ENCODE results near the gene ERC2. TPM values are rescaled to one million over a fixed set of nuclear protein-coding genes. Genes with fewer than 3 reads are reported as not detected.

Gene ERC2
- total RNA-seq, 2 experiments from 2014 or later = not detected

GRCh38 chr3:55701997-55702396 lies 766.3 kb downstream of the ERC2 start:
- DNase-seq = no peak
- CTCF ChIA-PET = no interaction called here
- Mint-ChIP-seq H3K4me3 (no peak overlapping the region), H3K4me1 (ENCODE audit: low read depth) (no peaks in the 10 kb centered on the region), H3K27ac (no peak overlapping the region), H3K36me3 (no peaks in the 10 kb centered on the region), H3K9me3 (no peaks in the 10 kb centered on the region), H3K27me3 (no peaks in the 10 kb centered on the region)
- POLR2A ChIA-PET = no interaction called here
- intact Hi-C loops (cut with micrococcal nuclease) = no loop called here

GRCh38 chr3:55698831-55699230 lies 769.4 kb downstream of the ERC2 start:
- ChIA-PET POLR2A (no interaction called here), CTCF (no interaction called here)
- H3K36me3 Mint-ChIP-seq = no peaks in the 10 kb centered on the region
- no peak for DNase-seq
- no peak overlapping the region for H3K4me3 Mint-ChIP-seq
- no peaks in the 10 kb centered on the region for H3K27me3 Mint-ChIP-seq
- no peaks in the 10 kb centered on the region for H3K4me1 Mint-ChIP-seq (ENCODE audit: low read depth)
- no peaks in the 10 kb centered on the region for H3K9me3 Mint-ChIP-seq
- intact Hi-C loops (cut with micrococcal nuclease) = no loop called here
- H3K27ac Mint-ChIP-seq = no peak overlapping the region

DNA sequence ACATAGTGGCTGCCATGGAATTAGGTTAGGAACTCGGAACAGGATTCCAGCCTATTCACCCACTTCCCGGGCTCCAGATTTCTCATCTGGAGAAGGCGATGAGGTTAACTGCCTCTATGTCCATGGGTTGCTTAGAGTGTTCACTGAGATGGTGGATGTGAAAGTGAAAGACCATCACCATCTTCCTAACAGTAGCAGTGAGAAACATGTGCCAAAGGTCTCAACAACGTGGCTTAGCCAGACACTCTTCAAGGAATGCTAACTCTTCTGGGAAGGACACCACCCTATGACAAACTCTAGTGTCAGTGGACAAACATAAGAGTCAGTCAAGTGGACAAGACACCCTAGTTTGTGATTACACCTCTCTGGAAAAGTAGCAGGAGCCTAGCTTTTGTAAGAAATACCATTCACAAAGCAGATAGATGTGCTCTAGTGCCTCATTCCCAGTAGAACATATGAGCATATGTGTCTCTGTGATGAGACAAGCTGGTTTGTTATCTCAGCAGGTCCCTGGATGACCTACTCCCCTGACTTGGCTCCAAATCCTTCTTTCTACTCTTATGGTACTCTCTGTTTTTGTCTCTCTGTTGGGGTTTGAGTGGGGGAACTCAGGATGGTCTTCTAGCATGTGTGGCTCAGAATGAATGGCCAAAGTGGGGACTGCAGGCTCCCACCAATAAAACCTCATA lies 770.9 kb downstream of the ERC2 start:
- DNase-seq = no peak
- H3K4me1 Mint-ChIP-seq (ENCODE audit: low read depth) = no peaks in the 10 kb centered on the region
- ChIA-PET CTCF (no interaction called here), POLR2A (no interaction called here)
- H3K27me3 Mint-ChIP-seq = no peaks in the 10 kb centered on the region
- intact Hi-C loops (cut with micrococcal nuclease) = no loop called here
- H3K9me3 Mint-ChIP-seq = no peaks in the 10 kb centered on the region
- H3K27ac Mint-ChIP-seq = no peak overlapping the region
- H3K4me3 Mint-ChIP-seq = no peak overlapping the region
- H3K36me3 Mint-ChIP-seq = no peaks in the 10 kb centered on the region

DNA sequence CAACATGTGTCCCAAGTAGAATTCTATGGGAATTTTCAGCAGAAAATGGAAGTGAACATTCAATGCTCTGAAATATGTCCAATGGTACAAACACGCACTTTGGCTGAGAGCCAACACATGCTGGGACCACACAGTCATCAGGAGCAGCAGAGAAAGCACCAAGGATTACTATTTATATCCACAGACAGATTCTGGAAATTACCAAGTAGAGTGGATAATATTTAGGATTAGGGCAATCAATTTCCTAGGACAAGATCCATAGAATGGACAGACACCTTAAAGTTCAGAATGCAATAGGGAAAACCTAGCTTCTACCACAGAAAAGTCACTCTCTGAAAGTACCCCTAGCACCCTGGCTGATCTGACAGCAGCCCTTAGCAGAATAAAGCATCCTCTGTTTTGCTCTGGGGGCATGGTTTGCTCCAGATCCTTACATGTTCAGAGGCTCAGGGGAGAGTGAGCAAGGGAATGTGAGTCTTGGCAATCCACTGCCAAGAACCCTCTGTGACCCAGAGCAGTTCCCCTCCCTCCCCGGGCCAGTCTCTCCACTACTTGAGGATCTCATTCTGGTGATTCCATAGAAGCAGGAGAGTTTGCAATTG lies 775.2 kb downstream of the ERC2 start:
- no peak for DNase-seq
- ChIA-PET CTCF (no interaction called here), POLR2A (no interaction called here)
- H3K9me3 Mint-ChIP-seq = no peaks in the 10 kb centered on the region
- peaks cover 2% of the 10 kb centered on the region for H3K27me3 Mint-ChIP-seq
- H3K36me3 Mint-ChIP-seq = no peaks in the 10 kb centered on the region
- H3K4me1 Mint-ChIP-seq (ENCODE audit: low read depth) = no peaks in the 10 kb centered on the region
- intact Hi-C loops (cut with micrococcal nuclease) = no loop called here
- no peak overlapping the region for H3K4me3 Mint-ChIP-seq
- H3K27ac Mint-ChIP-seq = no peak overlapping the region

DNA sequence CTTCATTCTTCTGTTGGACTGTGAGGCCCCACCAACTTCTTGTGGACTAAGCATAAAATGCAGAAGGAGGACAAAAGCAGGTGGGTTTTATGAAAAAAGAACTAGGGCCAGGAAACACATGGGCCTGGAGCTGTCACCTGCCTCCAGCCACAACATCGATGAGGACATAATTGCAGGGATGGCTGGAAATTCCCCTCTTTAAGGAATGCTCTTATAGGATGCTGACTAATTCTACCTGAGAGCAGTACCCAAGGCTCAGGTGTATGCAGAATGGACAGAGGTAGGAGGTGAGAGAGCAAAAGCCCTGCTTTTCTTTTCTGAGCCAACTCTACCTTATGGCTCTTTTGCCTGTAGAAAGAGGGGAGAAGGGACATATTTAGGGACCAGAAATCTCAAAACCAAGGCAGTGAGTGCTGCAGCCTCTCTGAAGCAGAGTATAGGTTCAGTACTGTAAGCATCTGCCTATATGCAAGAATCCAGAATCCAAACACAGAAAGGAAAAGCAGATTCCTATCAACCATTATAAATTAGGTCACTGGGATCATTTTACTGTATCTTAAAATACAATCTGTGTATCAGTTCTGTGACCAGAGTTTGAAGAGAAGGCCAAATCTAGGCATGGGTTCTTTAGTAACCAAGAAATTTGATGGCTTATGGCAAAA lies 775.8 kb downstream of the ERC2 start:
- CTCF ChIA-PET = no interaction called here
- no peaks in the 10 kb centered on the region for H3K9me3 Mint-ChIP-seq
- H3K27ac Mint-ChIP-seq = no peak overlapping the region
- no peaks in the 10 kb centered on the region for H3K36me3 Mint-ChIP-seq
- intact Hi-C loops (cut with micrococcal nuclease) = no loop called here
- H3K27me3 Mint-ChIP-seq = peaks cover 2% of the 10 kb centered on the region
- DNase-seq = no peak
- POLR2A ChIA-PET = no interaction called here
- no peaks in the 10 kb centered on the region for H3K4me1 Mint-ChIP-seq (ENCODE audit: low read depth)
- no peak overlapping the region for H3K4me3 Mint-ChIP-seq

DNA sequence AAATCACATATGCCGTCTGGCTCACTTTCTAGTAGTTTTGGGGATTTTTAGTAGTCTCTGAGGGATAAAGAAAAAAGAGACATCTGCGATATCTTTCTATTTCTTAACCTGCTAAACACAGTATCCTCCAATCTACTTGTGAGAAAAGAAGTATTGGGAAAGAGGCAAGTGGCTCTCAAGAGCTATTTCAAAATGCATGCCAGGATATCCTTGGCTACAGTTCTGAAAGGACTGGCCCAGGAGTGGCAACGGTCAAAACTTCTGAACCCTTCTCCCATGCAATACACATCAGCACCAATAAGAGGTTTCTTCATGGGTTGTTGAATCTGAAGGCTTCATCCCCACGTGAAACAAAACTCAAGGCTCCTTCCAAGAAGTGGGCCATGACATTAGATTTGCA lies 777.1 kb downstream of the ERC2 start:
- H3K4me3 Mint-ChIP-seq = no peak overlapping the region
- intact Hi-C loops (cut with micrococcal nuclease) = no loop called here
- ChIA-PET CTCF (no interaction called here), POLR2A (no interaction called here)
- DNase-seq = no peak
- no peaks in the 10 kb centered on the region for H3K9me3 Mint-ChIP-seq
- no peaks in the 10 kb centered on the region for H3K36me3 Mint-ChIP-seq
- peaks cover 2% of the 10 kb centered on the region for H3K27me3 Mint-ChIP-seq
- H3K4me1 Mint-ChIP-seq (ENCODE audit: low read depth) = no peaks in the 10 kb centered on the region
- H3K27ac Mint-ChIP-seq = no peak overlapping the region

GRCh38 chr3:55690726-55691125 lies 777.5 kb downstream of the ERC2 start:
- CTCF ChIA-PET = no interaction called here
- intact Hi-C loops (cut with micrococcal nuclease) = no loop called here
- POLR2A ChIA-PET = no interaction called here
- no peak for DNase-seq
- no peaks in the 10 kb centered on the region for H3K4me1 Mint-ChIP-seq (ENCODE audit: low read depth)
- H3K27ac Mint-ChIP-seq = no peak overlapping the region
- no peaks in the 10 kb centered on the region for H3K36me3 Mint-ChIP-seq
- H3K9me3 Mint-ChIP-seq = no peaks in the 10 kb centered on the region
- H3K27me3 Mint-ChIP-seq = peaks cover 2% of the 10 kb centered on the region
- no peak overlapping the region for H3K4me3 Mint-ChIP-seq

GRCh38 chr3:55690177-55690576 lies 778.1 kb downstream of the ERC2 start:
- H3K4me3 Mint-ChIP-seq = no peak overlapping the region
- POLR2A ChIA-PET = no interaction called here
- H3K4me1 Mint-ChIP-seq (ENCODE audit: low read depth) = no peaks in the 10 kb centered on the region
- H3K27ac Mint-ChIP-seq = no peak overlapping the region
- no peaks in the 10 kb centered on the region for H3K36me3 Mint-ChIP-seq
- peaks cover 2% of the 10 kb centered on the region for H3K27me3 Mint-ChIP-seq
- no peaks in the 10 kb centered on the region for H3K9me3 Mint-ChIP-seq
- DNase-seq = no peak
- intact Hi-C loops (cut with micrococcal nuclease) = no loop called here
- CTCF ChIA-PET = no interaction called here

- Mint-ChIP-seq H3K4me3 (no peak overlapping the region), H3K36me3 (no peaks in the 10 kb centered on the region), H3K27me3 (peaks cover 2% of the 10 kb centered on the region), H3K9me3 (no peaks in the 10 kb centered on the region), H3K4me1 (ENCODE audit: low read depth) (no peaks in the 10 kb centered on the region), H3K27ac (no peak overlapping the region)
- no peak for DNase-seq
- POLR2A ChIA-PET = no interaction called here
- CTCF ChIA-PET = no interaction called here
- intact Hi-C loops (cut with micrococcal nuclease) = no loop called here
Observed at GRCh38 chr3:55688154-55688553, 780.1 kb downstream of the ERC2 start.

- no peak overlapping the region for H3K4me3 Mint-ChIP-seq
- no peaks in the 10 kb centered on the region for H3K4me1 Mint-ChIP-seq (ENCODE audit: low read depth)
- no peaks in the 10 kb centered on the region for H3K9me3 Mint-ChIP-seq
- peaks cover 2% of the 10 kb centered on the region for H3K27me3 Mint-ChIP-seq
- H3K27ac Mint-ChIP-seq = no peak overlapping the region
- intact Hi-C loops (cut with micrococcal nuclease) = no loop called here
- POLR2A ChIA-PET = no interaction called here
- CTCF ChIA-PET = no interaction called here
- no peak for DNase-seq
- no peaks in the 10 kb centered on the region for H3K36me3 Mint-ChIP-seq
Observed at GRCh38 chr3:55687526-55687925, 780.7 kb downstream of the ERC2 start.

DNA sequence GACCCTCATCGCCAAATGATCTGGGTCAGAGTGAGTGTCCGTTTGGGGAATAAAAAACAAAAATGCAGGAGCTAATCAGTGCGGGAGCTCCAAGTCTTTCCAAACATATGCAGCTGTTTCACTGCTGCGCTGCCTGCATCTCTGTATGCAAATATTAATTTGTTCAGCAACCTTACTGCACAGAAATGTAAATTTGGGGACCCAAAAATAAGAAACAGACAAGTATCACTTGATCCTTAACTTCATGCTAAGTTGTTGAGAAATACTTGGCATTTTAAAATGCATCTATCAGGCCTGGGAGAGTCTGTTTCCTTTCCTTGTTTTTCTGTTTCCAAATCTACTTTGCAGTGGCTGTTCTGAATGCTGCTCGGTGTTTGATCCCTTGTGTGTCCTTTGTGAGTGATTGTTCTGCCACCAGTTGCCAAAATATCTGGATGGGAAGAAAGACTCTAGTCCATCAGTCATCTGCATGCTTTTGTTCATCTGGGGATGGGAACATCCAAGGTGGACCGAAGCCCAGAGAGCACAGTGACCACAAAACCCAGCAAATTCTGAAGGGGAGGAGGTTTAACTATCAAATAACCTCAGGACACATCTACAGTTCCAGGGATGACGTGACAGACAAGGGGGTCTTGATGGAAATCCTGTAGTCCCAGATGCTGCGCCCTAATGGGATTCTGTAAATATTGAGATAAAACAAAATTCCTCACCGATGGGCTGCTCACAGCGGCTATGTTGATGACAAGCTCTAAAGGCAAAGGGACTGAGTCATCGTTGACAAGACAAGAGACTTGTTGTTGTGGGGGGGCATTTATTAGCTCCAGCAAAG lies 781.6 kb downstream of the ERC2 start:
- no peak overlapping the region for H3K4me3 Mint-ChIP-seq
- H3K9me3 Mint-ChIP-seq = no peaks in the 10 kb centered on the region
- H3K27ac Mint-ChIP-seq = no peak overlapping the region
- intact Hi-C loops (cut with micrococcal nuclease) = no loop called here
- DNase-seq = no peak
- ChIA-PET POLR2A (no interaction called here), CTCF (no interaction called here)
- no peaks in the 10 kb centered on the region for H3K4me1 Mint-ChIP-seq (ENCODE audit: low read depth)
- H3K36me3 Mint-ChIP-seq = no peaks in the 10 kb centered on the region
- peaks cover 2% of the 10 kb centered on the region for H3K27me3 Mint-ChIP-seq

- Mint-ChIP-seq H3K27ac (no peak overlapping the region), H3K36me3 (no peaks in the 10 kb centered on the region), H3K9me3 (no peaks in the 10 kb centered on the region), H3K4me1 (ENCODE audit: low read depth) (no peaks in the 10 kb centered on the region), H3K4me3 (no peak overlapping the region), H3K27me3 (no peaks in the 10 kb centered on the region)
- DNase-seq = no peak
- POLR2A ChIA-PET = no interaction called here
- CTCF ChIA-PET = no interaction called here
- intact Hi-C loops (cut with micrococcal nuclease) = no loop called here
Observed at GRCh38 chr3:55683666-55684270, 784.5 kb downstream of the ERC2 start.
